ENCODE results near the gene TNFRSF21.

The TNFRSF21 gene

GRCh38 chr6:47221565-47221964, 88.1 kb downstream of the TNFRSF21 start:
- no peak for TF ChIP-seq CTCF (IDR thresholded peaks at IDR 0.05)

GRCh38 chr6:47209632-47210031, 100.1 kb downstream of the TNFRSF21 start:
- TF ChIP-seq CTCF (IDR thresholded peaks at IDR 0.05) = no peak

GRCh38 chr6:47207261-47207660, 102.4 kb downstream of the TNFRSF21 start:
- TF ChIP-seq CTCF (IDR thresholded peaks at IDR 0.05) = no peak

- no peak for TF ChIP-seq CTCF (IDR thresholded peaks at IDR 0.05)
Observed at GRCh38 chr6:47206626-47207025, 103.1 kb downstream of the TNFRSF21 start.

- no peak for TF ChIP-seq CTCF (IDR thresholded peaks at IDR 0.05)
Observed at GRCh38 chr6:47203938-47204611, 105.6 kb downstream of the TNFRSF21 start.

GRCh38 chr6:47203266-47203937, 106.3 kb downstream of the TNFRSF21 start:
- no peak for TF ChIP-seq CTCF (IDR thresholded peaks at IDR 0.05)

- no peak for TF ChIP-seq CTCF (IDR thresholded peaks at IDR 0.05)
Observed at GRCh38 chr6:47202644-47203205, 107.0 kb downstream of the TNFRSF21 start.
